MV-4-11 (cell line): ENCODE measurements around the gene MCF2L2.
"Not testable (repeated sequence)": the region's sequence is repeated elsewhere in the genome, so short reads cannot be mapped to it uniquely, and the experiment has no call there.

Experiments used
- DNase-seq: peaks from one replicate; lab custom pipeline; 2025; lab: John Stamatoyannopoulos, UW

The MCF2L2 gene

DNA sequence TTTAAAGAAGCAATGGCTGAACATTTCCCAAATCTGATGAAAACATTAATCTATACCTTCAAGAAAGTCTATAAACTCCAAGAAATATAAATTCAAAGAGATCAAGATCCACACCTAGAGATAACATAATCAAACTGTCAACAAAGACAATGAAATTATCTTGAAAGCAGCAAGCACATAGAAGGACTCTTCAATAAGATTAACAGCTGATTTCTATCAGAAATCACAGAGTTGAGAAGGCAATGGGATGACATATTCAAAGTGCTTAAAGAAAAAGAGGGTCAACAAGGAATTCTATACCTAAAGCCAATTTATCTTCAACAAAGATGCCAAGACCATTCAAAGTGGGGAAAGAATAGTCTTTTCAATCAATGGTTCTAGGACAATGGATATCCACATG is 224.7 kb downstream of the MCF2L2 start:
- no peak for DNase-seq

DNA sequence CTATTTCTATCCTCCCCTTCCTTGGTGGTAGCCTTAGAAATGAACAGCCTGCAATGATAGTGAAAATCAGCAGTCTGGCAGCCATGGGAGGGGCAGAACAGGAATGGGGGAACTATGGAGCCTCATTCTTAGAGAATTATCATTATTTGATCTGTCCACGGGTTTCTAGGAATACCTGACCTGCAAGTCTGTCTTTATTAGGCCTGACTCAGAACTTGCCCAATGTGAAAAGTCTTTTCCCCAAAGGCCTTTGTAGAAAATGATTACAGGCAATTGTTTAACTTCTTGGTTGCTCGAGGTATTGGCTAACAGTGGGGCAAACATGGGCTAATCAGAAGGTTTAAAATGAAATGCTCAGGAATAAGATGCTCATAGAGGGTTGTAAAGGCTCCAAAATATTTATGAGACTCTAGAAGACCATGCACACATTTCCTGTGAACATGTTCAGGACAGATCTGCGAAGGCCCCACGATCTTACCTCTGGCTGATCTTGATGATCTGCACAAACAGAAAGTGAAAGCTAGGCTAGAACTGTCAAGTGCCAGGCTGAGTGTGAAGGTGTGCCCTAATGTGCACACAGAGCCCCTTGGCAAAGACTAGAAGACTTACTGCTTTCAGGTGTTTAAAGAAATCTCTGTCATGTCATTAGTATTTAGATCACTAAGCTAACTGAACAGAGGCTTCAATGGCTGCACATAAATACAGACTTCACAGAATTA is 226.3 kb downstream of the MCF2L2 start:
- no peak for DNase-seq

DNA sequence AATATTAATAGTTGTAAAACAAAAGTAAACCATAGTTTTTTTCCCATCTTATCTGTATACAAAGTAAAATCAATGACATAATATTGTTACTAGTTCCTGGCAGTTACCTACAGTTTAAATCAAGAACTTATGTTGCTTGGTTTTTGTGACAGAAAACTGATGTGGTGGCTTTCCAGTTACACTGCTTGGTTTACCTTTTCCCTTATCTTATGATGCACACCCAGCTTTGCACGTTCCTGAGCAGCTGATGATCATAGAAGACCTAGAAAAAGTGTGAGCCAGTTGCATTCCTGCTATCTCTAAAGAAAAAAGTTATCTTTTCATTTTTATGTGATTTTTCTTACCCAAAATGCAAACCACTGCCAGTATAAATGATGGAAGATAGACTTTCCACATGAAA is 229.5 kb downstream of the MCF2L2 start:
- no peak for DNase-seq

DNA sequence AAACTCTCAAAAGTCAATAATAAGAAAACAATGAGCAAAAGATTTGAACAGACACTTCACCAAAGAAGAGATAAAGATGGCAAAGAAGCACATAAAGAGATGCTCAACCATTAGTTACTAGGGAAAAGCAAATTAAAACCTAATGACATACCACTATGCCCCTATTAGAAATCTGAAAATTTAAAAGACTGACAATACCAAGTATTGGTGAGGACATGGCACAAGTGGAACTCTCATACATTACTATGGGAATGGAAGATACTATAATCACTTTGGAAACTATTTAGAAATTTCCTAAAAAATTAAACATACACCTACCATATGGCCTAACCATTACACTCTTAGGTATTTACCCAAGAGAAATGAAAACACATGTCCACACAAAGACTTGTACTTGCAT is 230.7 kb downstream of the MCF2L2 start:
- DNase-seq = no peak

DNA sequence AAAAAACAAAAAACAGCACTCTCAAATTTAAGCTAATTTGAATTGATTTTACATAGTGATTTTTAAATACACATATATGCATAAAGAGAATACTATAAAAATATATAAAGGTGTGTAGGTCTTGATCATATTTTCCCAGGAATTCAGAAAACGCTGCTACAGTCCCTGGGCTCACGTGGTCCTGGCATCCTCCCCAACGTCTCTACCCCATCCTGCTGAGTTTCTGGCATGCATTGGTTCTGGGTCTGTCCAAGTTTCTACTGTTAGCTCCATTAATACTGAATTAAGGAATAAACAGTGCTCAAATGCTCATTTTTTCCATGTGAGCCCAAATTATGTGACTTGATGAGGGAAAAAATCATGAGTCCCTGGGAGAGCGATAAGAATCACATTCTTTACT is 233.2 kb downstream of the MCF2L2 start:
- no peak for DNase-seq

DNA sequence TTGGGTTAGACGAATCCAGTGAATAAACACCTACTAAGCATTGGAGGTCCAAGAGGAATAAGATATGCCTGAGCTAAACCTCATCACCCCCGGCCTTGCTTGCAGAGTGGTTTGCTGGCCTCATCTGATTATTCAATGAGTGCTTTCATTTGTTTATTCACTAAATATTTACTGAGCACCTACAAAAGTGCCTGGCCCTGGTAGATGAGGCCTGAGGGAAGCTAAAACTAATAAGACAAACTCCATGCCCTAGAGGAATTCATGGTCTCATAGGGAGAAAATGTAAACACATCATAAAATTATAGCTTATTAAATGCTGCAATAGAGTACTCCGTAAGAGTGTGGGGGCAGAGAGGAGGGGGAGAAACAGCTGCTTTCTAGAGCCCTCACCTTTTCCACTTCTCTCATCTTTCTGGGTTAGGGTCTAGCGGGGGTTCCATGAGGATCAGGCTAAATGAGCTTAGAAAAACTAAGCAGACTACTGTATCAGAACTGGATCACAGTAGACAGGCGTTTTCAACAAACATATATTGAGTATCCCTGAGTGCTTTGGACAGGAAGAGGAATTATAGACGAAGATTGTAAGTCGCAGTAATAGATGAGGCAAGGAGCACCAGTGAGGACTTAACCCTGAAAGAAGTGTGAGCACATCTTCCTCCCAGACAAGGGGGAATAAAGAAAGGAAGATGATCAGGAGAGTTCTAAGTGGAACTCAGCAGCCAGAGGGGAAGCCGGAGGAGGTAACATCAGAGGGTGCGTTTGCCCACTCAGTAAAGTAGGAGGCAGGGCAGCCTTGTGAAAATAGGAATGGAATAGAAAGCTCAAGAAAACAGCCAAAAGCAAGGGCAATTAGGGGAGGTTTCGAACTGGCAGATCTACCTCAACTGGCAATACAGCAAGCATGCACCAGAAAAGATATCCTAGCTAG is 234.4 kb downstream of the MCF2L2 start:
- DNase-seq = no peak

DNA sequence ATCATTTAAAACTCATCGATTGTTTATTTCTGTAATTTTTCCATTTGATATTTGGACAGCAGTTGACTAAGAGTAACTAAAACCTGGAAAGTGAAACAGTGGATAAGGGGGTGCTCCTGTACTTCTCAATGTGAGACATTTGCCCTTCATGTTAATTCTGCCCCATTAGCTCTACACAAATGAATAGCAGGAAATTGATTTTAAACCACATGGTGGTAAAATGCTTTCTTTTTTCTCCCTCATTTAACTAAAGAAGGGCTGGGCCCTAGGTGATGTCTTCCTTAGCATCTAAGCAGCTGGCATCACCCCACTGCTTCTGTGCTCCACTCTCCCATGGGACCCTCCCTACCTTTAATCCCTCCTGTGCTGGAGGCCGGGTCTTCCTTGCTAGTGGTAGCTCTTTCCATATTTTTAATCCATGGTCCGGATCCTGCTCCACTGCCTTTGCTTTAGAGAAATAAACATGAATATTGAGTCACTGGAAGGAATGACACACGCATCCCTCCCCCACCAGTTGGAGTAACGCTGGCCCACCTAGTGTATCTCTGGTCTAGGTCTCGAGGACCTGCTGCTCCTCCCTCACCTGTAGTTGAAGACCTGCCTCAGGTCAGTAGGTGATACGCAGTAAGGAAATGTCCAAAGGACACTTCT is 235.6 kb downstream of the MCF2L2 start:
- no peak for DNase-seq

DNA sequence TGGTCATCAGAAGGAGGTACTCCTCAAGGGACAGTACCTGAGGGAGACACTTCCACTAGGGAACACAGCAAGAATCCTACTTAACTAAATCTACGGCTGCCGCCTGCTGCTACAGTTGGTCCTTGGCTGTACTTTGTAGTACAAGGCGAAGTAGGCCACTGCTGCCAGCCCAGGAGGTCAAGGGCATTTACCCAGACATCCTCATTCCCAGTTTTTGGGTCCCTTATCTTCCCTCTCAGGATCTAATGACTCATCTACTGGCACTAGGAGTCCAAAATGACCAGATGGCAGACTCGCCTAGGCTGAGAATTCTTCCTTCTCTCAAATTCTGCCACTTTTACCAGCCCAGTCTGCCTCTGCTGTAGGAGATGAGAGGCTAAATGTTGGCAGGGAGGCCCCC is 238.8 kb downstream of the MCF2L2 start:
- DNase-seq = no peak

DNA sequence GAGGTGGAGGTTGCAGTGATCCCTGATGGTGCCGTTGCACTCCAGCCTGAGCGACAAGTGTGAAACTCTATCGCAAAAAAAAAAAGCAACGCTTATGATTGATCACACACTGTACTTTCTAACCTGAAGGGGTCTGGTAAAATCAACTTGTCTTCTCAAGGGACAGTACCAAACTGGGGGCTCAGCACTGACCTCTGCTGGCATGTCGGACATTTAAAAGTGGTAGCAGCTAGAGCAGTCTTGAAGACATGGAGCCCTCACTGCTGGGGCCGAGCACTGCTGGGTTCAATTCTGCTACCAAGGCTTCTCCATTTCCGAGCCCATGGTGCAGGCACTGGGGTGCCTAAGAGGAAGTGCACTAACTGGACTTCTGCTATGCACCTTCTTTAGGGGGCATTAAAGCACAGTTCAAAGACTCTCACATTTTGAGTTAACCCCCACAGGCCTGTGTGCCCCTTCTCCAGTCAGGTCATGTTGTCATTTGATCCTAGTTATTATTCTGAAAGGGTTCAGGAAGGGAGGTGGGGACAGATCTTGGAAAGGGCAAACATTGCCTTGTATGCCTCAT is 239.4 kb downstream of the MCF2L2 start:
- peak; percentile 60 for DNase-seq

DNA sequence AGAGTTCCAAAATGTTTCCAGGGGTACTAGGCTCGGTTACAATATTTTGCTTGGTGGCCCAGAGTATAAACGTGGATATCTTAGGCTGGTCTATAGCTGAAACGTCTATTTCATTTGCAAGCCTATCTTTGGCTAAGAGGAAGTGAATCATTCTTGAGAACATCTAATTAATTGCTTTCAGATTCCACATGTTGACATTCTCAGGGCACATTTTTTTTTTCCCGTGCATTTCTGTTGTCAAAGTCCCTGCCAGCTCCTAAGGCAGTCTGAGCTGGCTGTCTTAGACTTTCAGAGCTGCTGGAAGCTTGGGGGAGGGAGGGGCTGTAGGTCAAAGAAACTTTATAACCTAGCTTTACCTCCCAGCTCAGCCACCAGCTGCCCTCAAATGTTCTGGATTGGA is 242.7 kb downstream of the MCF2L2 start:
- peak; percentile 77 for DNase-seq

DNA sequence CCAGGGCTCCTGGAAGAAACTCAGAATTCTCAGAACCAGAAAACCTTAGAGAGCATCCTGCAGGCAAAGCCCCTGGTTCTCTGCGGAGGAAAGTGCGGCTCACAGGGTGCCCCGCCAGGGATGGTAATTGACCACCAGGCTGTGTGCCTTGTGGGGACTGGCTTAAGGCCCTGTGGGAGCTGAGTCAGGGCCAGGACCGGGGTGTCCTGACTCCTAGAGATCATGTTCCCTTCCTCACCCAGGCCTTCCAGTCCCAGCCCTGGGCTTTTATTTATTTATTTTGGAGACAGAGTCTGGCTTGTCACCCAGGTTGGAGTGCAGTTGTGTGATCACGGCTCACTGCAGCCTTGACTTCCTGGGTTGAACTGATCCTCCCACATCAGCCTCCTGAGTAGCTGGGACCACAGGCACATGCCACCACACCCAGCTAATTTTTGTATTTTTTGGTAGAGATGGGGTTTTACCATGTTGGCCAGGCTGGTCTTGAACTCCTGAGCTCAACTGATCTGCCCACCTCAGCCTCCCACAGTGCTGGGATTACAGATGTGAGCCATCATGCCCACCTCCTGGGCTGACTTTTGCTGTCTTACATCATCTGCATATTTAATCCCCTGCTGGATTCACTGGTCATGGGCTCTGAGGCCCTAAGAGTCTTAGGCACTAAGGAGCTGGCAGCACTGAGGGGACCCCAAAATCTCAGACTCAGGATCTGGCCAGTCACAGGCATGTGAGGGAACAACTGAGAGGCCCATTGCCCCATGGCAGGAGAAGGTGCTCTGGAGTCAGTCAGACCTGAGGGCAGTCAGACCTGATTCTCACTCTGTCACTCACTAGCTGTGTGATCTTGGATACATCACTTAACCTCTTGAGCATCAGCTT is 245.4 kb downstream of the MCF2L2 start:
- no peak for DNase-seq

DNA sequence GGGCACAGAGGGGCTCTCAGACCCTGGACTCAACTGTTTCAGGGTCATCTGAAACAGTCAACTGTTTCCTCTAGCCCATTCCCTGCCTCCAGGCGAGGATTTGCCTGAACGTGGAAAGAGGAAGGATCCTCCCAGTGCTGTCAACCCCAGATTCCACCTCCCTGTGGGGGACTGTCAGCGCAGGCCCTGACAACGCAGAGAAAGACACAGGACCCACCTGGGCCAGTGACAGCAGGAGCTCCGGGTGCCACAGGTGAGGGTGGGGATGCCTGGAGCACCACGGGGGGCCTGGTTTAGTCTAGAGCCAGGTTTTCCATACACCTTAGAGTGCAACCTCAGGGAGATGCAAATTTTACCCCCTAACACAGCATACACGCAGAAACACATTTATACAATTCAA is 246.3 kb downstream of the MCF2L2 start:
- no peak for DNase-seq

DNA sequence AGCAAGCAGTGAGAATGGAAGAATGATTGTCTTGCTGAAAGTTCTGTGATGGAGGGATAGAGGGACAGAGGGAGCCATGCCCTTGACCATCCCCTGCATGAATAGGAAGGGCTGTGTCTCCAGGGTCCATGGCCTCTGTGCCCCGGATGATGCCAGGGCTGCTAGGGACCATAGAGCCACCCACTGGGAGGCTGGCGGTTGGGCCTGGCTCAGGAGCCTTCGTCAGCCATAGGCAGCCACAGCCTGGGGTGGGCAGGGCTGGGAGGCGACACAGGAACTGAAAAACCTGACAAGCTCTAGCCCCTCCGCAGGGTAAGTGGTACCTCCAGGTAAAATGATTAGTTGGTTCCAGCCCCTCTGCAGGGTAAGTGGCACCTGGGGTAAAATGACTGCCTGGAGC is 246.8 kb downstream of the MCF2L2 start:
- DNase-seq = no peak

DNA sequence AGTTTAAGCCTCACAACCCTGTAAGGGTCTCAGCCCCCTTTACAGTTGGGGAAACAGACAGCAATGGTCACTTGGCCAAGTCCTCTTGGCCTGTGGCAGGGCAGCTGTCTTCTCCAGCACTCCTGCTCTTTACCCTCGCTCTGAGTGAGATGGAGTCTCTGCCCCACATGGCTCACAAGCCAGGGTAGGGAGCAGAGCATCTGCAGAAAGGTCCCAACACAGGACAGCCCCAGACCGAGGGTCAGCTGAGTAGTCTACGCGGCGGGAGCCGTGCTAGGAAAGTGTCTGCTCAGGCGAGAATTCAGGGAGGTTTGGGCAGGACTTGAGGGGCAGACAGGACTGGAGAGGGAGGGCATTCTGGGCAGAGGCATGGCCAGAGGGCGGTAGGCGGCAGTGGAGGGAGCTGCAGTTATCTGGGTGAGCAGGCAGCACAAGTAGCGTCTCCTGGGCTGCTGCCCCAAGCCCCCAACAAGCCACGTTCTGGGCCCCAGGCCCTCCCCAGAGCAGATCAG is 247.6 kb downstream of the MCF2L2 start:
- DNase-seq = no peak

DNA sequence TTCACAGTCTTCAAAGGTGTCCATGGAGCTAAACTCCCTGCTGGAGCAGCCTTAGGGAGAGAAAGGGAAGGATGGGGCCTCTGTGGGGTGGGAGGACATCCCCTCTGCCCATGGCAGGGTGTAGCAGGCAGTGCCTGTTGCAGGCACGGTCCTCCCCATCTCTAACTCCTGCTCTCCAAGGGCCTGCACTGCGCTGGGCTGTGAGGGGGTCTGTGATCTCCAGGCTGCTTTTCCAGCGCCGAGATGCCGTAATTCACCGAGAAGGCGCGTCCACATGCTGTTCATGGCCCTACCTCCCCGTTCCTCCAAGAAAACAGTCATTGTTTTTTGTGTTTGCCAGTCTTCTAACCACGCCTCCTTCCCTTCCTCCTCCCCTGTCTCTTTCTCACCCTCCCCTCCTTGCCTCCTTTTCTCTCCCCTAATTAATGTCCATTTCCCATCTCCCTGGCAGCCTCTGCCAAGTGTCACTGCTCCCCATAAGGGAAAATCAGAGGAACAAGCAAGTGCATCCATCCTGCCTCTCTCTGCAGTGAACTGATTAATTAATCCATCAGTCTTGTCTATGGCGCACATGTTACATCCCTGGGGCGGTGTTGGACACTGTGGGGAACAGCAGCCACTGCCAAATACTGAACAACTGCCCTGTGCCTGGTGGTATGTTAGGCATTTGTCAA is 248.2 kb downstream of the MCF2L2 start:
- no peak for DNase-seq

DNA sequence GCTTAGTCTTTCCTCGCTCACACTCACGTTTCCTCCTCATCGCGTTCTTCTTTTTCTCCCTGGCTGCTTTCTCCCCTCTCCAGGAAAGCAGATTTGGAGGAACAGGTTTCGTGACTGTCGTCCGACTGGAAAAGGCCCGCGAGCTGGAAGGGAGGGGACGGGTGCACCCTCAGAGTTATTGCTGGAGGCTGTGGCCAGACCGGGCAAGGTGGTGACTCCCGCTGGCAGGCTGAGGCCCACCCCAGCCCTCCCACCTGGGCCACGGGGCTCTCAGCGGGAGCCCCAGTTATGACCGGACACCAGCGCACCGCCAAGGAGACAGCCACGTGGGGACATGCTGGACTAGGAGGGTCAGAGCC is 248.9 kb downstream of the MCF2L2 start:
- not testable (repeated sequence) for DNase-seq

DNA sequence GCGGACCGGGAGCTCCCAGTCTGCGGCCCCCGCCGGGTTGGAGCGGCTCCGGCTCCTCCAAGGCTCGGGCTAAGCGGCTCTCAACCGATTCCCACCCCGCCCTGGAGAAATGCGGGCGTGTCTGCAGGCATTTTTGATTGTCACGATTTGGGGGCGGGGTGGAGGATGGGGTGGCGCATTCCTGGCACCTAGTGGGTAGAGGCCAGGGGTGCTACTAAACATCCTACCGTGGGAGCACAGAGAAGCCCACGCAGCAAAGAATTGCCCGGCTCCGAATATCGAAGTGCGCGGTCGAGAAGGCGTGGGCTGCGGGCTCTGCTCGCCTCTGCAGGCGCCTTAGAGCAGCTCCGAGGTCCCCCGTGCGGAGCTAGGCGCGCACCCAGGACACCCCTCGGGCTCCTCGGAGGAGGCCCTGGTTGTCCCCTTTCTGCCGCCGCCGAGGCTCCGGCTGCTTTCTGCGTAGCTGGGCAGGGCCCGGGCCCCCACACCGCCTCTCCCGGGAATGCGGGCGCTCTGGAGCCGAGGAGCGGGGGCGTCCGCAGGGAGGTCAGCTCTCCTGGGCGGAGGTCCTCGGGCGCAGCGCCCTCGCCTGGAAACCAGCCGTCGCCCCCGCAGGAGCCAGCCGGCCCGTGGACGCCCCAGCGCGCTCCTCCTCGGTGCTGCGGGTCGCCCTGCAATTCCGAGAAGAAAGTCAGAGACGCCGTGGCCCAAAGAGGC is 249.4 kb downstream of the MCF2L2 start:
- no peak for DNase-seq

DNA sequence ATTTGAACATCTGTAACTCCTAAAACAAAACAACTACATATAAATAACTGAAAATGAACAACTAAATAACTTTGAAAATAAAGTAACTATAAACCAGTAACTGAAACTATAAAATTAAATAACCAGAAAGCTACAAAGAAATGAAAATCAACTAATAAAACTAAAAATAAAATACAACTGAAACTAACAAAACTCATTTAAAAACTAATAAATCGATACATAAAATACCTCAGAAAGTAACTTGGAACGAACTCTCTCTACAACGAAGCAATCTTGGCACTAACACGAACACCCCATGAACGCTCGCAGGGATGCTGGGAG is 249.9 kb downstream of the MCF2L2 start:
- DNase-seq = no peak

DNA sequence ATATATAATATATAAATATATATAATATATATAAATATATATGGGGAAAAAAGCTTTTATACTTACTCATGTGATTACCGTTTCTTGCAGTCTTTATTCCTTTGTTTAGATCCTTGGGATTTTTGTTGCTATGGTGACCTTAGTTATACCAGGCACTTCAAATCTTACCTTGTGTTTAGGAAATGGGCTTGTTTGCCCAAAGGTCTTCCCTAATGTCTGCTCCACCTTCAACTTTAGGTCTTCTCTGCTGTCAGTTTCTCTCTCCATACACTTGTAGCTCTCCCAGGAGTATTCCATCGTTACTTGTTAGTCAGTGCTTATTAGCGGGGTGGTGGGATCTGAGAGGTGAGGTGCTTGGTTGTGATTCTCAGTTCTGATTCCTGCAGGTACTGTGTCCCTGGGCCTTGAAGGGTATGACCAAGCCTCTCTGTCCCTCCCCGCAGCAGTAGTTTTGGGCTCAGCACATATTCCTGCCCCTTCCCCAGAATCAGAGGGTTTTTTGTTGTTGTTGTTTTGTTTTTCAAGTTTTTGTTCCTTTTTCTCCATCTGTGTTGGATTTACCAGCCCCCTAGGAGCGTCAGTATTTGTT is 256.3 kb downstream of the MCF2L2 start:
- DNase-seq = no peak

DNA sequence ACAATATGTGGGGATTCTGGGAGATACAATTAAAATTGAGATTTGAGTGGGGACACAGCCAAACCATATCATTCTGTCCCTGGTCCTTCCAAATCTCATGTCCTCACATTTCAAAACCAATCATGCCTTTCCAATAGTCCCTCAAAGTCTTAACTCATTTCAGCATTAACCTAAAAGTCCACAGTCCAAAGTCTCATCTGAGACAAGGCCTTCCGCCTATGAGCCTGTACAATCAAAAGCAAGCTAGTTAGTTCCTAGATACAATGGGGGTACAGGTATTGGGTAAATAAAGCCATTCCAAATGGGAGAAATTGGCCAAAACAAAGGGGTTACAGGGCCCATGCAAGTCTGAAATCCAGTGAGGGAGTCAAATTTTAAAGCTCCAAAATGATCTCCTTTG is 260.4 kb downstream of the MCF2L2 start:
- not testable (repeated sequence) for DNase-seq
